Spleen (tissue), 11 donors: ENCODE data around the gene PSMG3. TPM values are rescaled to one million over a fixed set of nuclear protein-coding genes. Genes with fewer than 3 reads are reported as not detected.

Source experiments
- DNase-seq: peaks from one replicate; pipeline ENCODE4 v3.0.0-alpha.2; 2020
- H3K27ac ChIP-seq, 8 donors: fragments of 200-600 bp; sonication (generic) in 7 of 8; 1 replicate in 4 of 8; 2 replicates in 4 of 8; pipeline versions ENCODE4 v1.5.0 to v1.8.0; 2016 to 2021; ENCODE audit warnings: inconsistent platforms in 4 of 8, mild to moderate bottlenecking in 4 of 8, moderate library complexity in 1 of 8
- H3K27me3 ChIP-seq, 7 donors: fragments of 200-600 bp; sonication (generic) in 6 of 7; replicated peaks in 1 of 7; 1 replicate in 4 of 7; 2 replicates in 3 of 7; pipeline versions ENCODE4 v1.5.0 to v1.8.0; 2016 to 2021; ENCODE audit warnings: inconsistent platforms in 3 of 7, mild to moderate bottlenecking in 1 of 7
- H3K36me3 ChIP-seq, 6 donors: fragments of 200-600 bp; sonication (generic) in 5 of 6; 1 replicate in 4 of 6; 2 replicates in 2 of 6; pipeline versions ENCODE4 v1.5.0 to v1.8.0; 2016 to 2021; ENCODE audit warnings: inconsistent platforms in 2 of 6
- H3K4me1 ChIP-seq, 6 donors: fragments of 200-600 bp; sonication (generic) in 5 of 6; 1 replicate in 3 of 6; 2 replicates in 3 of 6; pipeline versions ENCODE4 v1.5.0 to v1.8.0; 2016 to 2021; ENCODE audit warnings: inconsistent platforms in 3 of 6
- H3K4me3 ChIP-seq, 8 donors: fragments of 200-600 bp; sonication (generic) in 7 of 8; 1 replicate in 4 of 8; 2 replicates in 4 of 8; pipeline versions ENCODE4 v1.5.0 to v1.8.0; 2016 to 2021; ENCODE audit warnings: inconsistent platforms in 4 of 8, mild to moderate bottlenecking in 4 of 8, moderate library complexity in 2 of 8
- H3K9me3 ChIP-seq, 8 donors: fragments of 200-600 bp; sonication (generic) in 7 of 8; 1 replicate in 4 of 8; 2 replicates in 4 of 8; pipeline versions ENCODE4 v1.5.0 to v1.8.0; 2016 to 2021; ENCODE audit warnings: inconsistent platforms in 4 of 8
- POLR2A ChIP-seq, 3 donors: fragments of 450-650 bp; IDR thresholded peaks; one replicate each; pipeline ENCODE4 v1.5.1; 2017; ENCODE audit warnings: antibody characterized with exemption in 3 of 3, mild to moderate bottlenecking in 1 of 3
- POLR2AphosphoS5 ChIP-seq, 3 donors: sonication (generic); formaldehyde crosslinking; IDR thresholded peaks; one replicate each; pipeline ENCODE4 v1.5.1; 2017; ENCODE audit warnings: antibody characterized with exemption in 3 of 3
- WGBS, 5 donors: extraction: QIAGEN DNeasy Blood & Tissue Kit in 3 of 5; methylation state at CpG; one replicate each; pipeline versions ENCODE4 v1.1.5 to v1.1.7; 2013 to 2018; 5-methylcytosine and 5-hydroxymethylcytosine counted together
- intact Hi-C: fragments of 100-400 bp; cut with DNase I; formaldehyde crosslinking; loops from one replicate; pipeline ENCODE4 v1.15.0; 2023; ENCODE audit warnings: low total_unique reads
- polyA plus RNA-seq, 3 donors: library from polyadenylated mRNA; stranded (reverse); fragments of 200-250 nt; gene quantifications; one replicate each; pipeline ENCODE4 v1.2.1, GENCODE V29; 2013
- total RNA-seq, 7 donors: library from RNA; depleted of rRNA in 3 of 7; stranded (reverse); fragments of >200 nt in 3 of 7; fragmentation: NEBNext Ultra II Directional in 4 of 7; extraction: Animal tissue kit (Norgen Biotek cat#: 25700) in 4 of 7; gene quantifications; one replicate each; pipeline versions ENCODE4 v1.1.0 to v1.2.1, GENCODE V29; 2016 to 2021
- TF ChIP-seq, protein P1 (sequence below), 11 experiments: fragments of 200-600 bp in 7 of 11; fragments of 450-650 bp in 4 of 11; sonication (generic) in 4 of 11; IDR thresholded peaks in 8 of 11; conservative IDR thresholded peaks in 3 of 11; 1 replicate in 7 of 11; 2 replicates in 4 of 11; pipeline versions ENCODE4 v1.4.0 to v1.8.0; 2016 to 2021; ENCODE audit warnings: antibody characterized with exemption in 11 of 11, inconsistent platforms in 4 of 11, mild to moderate bottlenecking in 1 of 11
- donor health status: healthy with polysubstance abuse.
- donor health status: DM: no; HTN: no; CAD: no; lungs with moderate emphysema.
- donor health status: DM: no; HTN: no; CAD: no.
- donor health status: Bipolar disorder and iron deficiency.
- donor health status: healthy.
- donor health status: DM: no; HTN: no; CAD: no.
- donor health status: DM: yes; HTN: yes; CAD: no.

Gene PSMG3
- total and polyA plus RNA-seq, 10 donors: 18.2 to 89.9 (median 30.9) TPM

GRCh38 chr7:1604383-1604782 lies 34.6 kb upstream of the PSMG3 start:
- no peaks in the 10 kb centered on the region for H3K36me3 ChIP-seq
- peaks cover 0 to 7% (median 0%) of the 10 kb centered on the region in 6 donors for H3K4me1 ChIP-seq
- H3K9me3 ChIP-seq: no peaks in the 10 kb centered on the region
- peaks cover 0 to 64% (median 5%) of the 10 kb centered on the region in 7 donors for H3K27me3 ChIP-seq
- DNase-seq: no peak
- H3K27ac ChIP-seq: no peak overlapping the region
- TF ChIP-seq POLR2A (IDR thresholded peaks at IDR 0.05): no peak
- TF ChIP-seq POLR2AphosphoS5 (IDR thresholded peaks at IDR 0.05): no peak
- TF ChIP-seq, protein P1, sequence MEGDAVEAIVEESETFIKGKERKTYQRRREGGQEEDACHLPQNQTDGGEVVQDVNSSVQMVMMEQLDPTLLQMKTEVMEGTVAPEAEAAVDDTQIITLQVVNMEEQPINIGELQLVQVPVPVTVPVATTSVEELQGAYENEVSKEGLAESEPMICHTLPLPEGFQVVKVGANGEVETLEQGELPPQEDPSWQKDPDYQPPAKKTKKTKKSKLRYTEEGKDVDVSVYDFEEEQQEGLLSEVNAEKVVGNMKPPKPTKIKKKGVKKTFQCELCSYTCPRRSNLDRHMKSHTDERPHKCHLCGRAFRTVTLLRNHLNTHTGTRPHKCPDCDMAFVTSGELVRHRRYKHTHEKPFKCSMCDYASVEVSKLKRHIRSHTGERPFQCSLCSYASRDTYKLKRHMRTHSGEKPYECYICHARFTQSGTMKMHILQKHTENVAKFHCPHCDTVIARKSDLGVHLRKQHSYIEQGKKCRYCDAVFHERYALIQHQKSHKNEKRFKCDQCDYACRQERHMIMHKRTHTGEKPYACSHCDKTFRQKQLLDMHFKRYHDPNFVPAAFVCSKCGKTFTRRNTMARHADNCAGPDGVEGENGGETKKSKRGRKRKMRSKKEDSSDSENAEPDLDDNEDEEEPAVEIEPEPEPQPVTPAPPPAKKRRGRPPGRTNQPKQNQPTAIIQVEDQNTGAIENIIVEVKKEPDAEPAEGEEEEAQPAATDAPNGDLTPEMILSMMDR (IDR thresholded peaks at IDR 0.05 in 8 of 11, conservative IDR thresholded peaks at IDR 0.05 in 3 of 11): no peak
- H3K4me3 ChIP-seq: no peak overlapping the region
- intact Hi-C loops: no loop called here
- WGBS, 5 donors: 76 to 93% (median 79%) methylated on average over 2 of the region's 2 CpGs

DNA sequence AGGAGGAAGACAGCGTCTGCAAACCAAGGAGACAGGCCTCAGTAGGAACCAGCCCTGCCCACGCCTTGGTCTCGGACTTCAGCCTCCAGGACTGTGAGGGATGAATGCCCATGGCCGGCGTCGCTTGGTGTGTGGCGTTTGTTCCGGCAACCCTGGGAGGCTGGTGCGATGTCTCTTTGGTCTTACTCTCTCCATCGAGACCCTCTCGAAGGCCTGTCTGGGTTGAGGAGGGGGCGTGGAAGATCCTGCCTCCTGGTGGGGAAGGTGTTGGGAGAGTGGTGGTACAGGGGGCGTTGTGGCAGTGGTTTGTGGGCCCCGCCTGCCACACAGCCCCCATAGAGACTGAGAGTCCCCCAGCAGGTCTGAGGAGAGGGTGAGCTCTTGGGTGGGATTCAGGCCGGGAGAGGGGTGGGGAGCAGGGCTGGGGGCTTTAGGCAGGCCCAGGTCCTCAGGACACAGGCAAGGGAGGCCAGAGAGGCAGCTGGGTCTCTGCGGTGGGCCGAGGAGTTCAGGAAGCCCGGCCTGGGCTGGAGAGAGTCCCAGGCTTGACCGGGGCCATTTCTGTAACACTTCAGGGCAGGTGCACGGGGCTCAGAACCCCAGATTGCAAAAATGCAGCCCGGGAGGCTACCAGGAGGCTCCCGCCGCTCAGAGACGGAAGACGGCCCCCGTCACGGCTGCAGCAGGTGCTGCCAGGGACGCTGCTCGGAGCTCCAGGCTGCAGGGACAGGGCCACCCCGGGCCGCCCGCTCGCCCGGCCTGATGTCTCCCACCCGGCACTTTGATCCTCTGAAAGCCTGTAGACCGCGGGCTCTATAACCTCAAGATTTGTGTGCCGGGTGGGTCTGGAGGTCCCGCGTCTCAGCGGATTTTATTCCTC lies 33.8 kb upstream of the PSMG3 start:
- intact Hi-C loops: no loop called here
- peaks cover 0 to 66% (median 5%) of the 10 kb centered on the region in 7 donors for H3K27me3 ChIP-seq
- H3K27ac ChIP-seq: no peak overlapping the region
- DNase-seq: no peak
- H3K4me1 ChIP-seq: peaks cover 0 to 7% (median 0%) of the 10 kb centered on the region in 6 donors
- H3K36me3 ChIP-seq: no peaks in the 10 kb centered on the region
- H3K9me3 ChIP-seq: no peaks in the 10 kb centered on the region
- H3K4me3 ChIP-seq: no peak overlapping the region
- 87 to 91% (median 89%) methylated on average over 31 to 41 of the region's 41 CpGs for WGBS, 5 donors
- TF ChIP-seq, protein P1 (IDR thresholded peaks at IDR 0.05 in 8 of 11, conservative IDR thresholded peaks at IDR 0.05 in 3 of 11): no peak
- TF ChIP-seq POLR2AphosphoS5 (IDR thresholded peaks at IDR 0.05) (no peak), POLR2A (IDR thresholded peaks at IDR 0.05) (no peak)

- H3K36me3 ChIP-seq: no peaks in the 10 kb centered on the region
- H3K9me3 ChIP-seq: no peaks in the 10 kb centered on the region
- TF ChIP-seq, protein P1 (IDR thresholded peaks at IDR 0.05 in 8 of 11, conservative IDR thresholded peaks at IDR 0.05 in 3 of 11): no peak
- TF ChIP-seq POLR2A (IDR thresholded peaks at IDR 0.05): no peak
- no peak for TF ChIP-seq POLR2AphosphoS5 (IDR thresholded peaks at IDR 0.05)
- peaks cover 0 to 61% (median 5%) of the 10 kb centered on the region in 7 donors for H3K27me3 ChIP-seq
- no peak for DNase-seq
- no peak overlapping the region for H3K4me3 ChIP-seq
- intact Hi-C loops: no loop called here
- WGBS, 5 donors: 80 to 97% (median 91%) methylated on average over 9 to 15 of the region's 15 CpGs
- peaks cover 0 to 1% (median 0%) of the 10 kb centered on the region in 6 donors for H3K4me1 ChIP-seq
- H3K27ac ChIP-seq: no peak overlapping the region
Observed at GRCh38 chr7:1602386-1602785, 32.6 kb upstream of the PSMG3 start.

DNA sequence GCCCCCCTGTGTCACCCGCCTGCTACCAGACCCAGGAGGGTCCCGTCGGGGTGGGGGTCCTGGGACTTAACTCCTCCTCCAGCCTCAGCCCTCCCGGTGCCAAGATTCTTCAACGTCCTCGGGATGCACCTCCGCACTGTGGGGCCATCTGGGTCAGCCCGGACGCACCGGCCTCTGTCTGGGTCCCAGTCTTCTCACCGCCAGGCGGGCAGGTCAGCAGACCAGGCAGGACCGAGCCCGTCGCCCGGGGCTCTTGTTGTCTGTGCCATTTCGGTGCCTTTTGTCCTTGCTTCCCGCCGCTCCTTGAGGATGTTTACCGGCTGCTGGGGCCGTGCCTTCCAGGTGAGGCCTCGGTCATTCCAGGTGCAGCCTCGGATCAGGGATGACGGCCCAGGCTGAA lies 32.1 kb upstream of the PSMG3 start:
- intact Hi-C loops: no loop called here

More for the DNA sequence above, 32.1 kb upstream of the PSMG3 start:
- Histone ChIP-seq H3K9me3 (no peaks in the 10 kb centered on the region), H3K36me3 (no peaks in the 10 kb centered on the region), H3K27me3 (peaks cover 0 to 62% (median 3%) of the 10 kb centered on the region in 7 donors), H3K4me3 (no peak overlapping the region), H3K4me1 (no peaks in the 10 kb centered on the region), H3K27ac (no peak overlapping the region)
- TF ChIP-seq POLR2AphosphoS5 (IDR thresholded peaks at IDR 0.05): no peak
- TF ChIP-seq, protein P1 (IDR thresholded peaks at IDR 0.05 in 8 of 11, conservative IDR thresholded peaks at IDR 0.05 in 3 of 11): no peak
- no peak for TF ChIP-seq POLR2A (IDR thresholded peaks at IDR 0.05)
- 84 to 93% (median 90%) methylated on average over 24 of the region's 24 CpGs for WGBS, 5 donors
- no peak for DNase-seq
